GM12878 (cell line): Measurements from ENCODE around the gene MTERF1.

Experiments used
- CTCF ChIP-seq, 3 experiments: IDR thresholded peaks in 2 of 3; conservative IDR thresholded peaks in 1 of 3; 2 replicates each; pipeline ENCODE4 v1.5.1; 2011; ENCODE audit warnings: low read depth in 3 of 3, low read length in 3 of 3, mild to moderate bottlenecking in 3 of 3, control low read depth in 2 of 3, moderate library complexity in 2 of 3, inconsistent platforms in 1 of 3, mixed read lengths in 1 of 3; ENCODE audit not compliant: control insufficient read depth in 2 of 3, insufficient read depth in 1 of 3; ENCODE audit errors: extremely low read depth in 1 of 3
- EZH2 ChIP-seq: IDR thresholded peaks from 2 replicates; pipeline ENCODE4 v1.6.1; 2012; ENCODE audit warnings: low read depth, mild to moderate bottlenecking, control low read depth, inconsistent platforms, low read length, borderline replicate concordance; ENCODE audit not compliant: control insufficient read depth

- TF ChIP-seq CTCF (IDR thresholded peaks at IDR 0.05 in 2 of 3, conservative IDR thresholded peaks at IDR 0.05 in 1 of 3; ENCODE audit: control insufficient read depth in 2 of 3, extremely low read depth in 1 of 3, insufficient read depth in 1 of 3, low read depth in 3 of 3, low read length in 3 of 3) (no peak), EZH2 (no peak)
Measured at GRCh38 chr7:91922857-91923256, 42.4 kb upstream of the MTERF1 start.
